Measurements from ENCODE around the gene IL17REL. TPM values are rescaled to one million over a fixed set of nuclear protein-coding genes. Genes with fewer than 3 reads are reported as not detected.

IL17REL gene
- total and polyA plus RNA-seq, 10 of the 15 experiments (the other 5 are each of a cell fraction or from before 2014, with no cell fraction given), result 0.03 TPM; not detected in 9

DNA sequence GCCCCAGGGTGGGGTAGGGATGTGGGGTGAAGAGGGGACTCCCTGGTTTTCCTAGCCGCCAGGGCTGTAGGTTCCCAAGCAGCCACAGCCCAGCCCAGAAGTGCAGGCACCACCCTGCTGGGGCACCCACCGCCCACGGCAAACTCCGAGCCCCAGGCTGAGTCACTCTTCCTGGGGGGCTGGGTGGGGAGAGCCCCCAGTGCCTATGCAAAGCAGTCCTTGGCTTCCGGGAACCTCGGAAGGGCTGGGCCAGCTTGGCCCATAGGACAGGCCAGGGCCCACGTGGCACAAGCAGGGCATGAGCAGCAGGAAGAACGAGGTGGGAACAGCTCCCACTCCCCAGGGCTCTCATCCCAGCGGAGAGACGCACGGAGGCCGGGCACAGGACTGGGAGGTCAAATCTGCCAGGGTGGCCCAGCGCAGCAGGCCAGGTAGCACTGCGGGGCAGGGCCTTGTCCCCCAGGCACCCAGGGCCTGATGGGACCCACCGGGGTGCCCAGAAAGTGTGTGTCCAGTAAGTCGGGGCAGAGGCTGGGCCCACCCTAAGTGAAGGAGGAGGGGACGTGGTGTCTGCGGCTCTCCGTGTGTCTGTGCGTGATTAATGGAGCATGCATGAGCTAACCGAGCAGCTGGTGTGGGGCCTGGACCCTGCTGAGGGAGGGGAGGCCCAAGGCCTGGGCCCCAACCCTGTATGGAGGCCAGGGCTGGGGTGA, 4.6 kb upstream of the IL17REL start (continued):
- TF ChIP-seq, protein P1, sequence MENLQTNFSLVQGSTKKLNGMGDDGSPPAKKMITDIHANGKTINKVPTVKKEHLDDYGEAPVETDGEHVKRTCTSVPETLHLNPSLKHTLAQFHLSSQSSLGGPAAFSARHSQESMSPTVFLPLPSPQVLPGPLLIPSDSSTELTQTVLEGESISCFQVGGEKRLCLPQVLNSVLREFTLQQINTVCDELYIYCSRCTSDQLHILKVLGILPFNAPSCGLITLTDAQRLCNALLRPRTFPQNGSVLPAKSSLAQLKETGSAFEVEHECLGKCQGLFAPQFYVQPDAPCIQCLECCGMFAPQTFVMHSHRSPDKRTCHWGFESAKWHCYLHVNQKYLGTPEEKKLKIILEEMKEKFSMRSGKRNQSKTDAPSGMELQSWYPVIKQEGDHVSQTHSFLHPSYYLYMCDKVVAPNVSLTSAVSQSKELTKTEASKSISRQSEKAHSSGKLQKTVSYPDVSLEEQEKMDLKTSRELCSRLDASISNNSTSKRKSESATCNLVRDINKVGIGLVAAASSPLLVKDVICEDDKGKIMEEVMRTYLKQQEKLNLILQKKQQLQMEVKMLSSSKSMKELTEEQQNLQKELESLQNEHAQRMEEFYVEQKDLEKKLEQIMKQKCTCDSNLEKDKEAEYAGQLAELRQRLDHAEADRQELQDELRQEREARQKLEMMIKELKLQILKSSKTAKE (IDR thresholded peaks at IDR 0.05; ENCODE audit: low read depth, poor library complexity, severe bottlenecking), result no peak
- TF ChIP-seq ZNF274 (IDR thresholded peaks at IDR 0.05; ENCODE audit: insufficient read depth, insufficient read length) (no peak), KDM1A (IDR thresholded peaks at IDR 0.05; ENCODE audit: borderline replicate concordance) (no peak), JUND (IDR thresholded peaks at IDR 0.05; ENCODE audit: low read depth, low read length) (peak; percentile 50; the same call in 1 of the 2 replicates), YBX1 (IDR thresholded peaks at IDR 0.05) (no peak), TCF12 (IDR thresholded peaks at IDR 0.05; ENCODE audit: low read depth, low read length) (peak; percentile 85), TCF3 (IDR thresholded peaks at IDR 0.05; ENCODE audit: borderline replicate concordance, insufficient read depth, low read depth, low read length) (0 out of 2 replicates have a peak, but pooled peaks have one; percentile 49), ESRRA (IDR thresholded peaks at IDR 0.05; ENCODE audit: low read length) (no peak)

DNA sequence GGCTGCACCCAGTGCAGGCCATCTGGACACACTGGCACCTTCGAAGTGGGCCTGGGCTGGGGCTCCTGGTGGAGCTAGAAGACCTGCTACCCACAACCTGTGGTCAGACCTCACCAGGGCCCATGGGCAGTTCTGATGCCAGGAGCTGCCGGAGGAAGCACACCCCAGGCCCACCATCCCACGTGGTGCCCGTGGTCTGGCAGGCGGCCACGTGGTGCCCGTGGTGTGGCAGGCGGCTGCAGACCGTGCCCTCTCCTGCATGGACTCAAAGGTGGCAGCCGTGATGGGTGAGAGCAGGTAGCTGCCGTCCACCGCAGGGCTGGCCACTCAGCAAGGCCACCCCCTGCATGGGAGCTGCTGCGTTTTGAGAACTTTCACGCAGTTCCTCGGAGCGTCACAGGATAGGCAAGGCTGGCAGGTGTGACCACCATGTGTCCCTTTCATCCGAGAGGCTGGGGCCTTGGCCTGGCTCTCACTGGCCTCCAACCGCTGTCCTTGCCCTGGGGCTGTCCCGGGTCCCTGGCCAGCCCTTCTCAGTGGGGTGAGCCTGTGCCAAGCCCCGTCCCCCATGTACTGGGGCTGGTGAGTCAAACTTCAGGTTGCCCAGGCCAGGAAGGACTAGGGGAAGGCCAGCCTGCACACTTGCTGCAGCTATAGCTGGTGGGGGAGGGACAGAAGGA, 3.9 kb upstream of the IL17REL start:
- Histone ChIP-seq H3K4me3 (no peak overlapping the region), H3K4me1 (ENCODE audit: control insufficient read depth, insufficient read depth, low read length) (peaks cover 31% of the 10 kb centered on the region), H3K9me3 (replicated peaks; ENCODE audit: control insufficient read depth, insufficient read depth, low read length) (no peaks in the 10 kb centered on the region; the same call in 2 of the 3 replicates), H4K20me1 (ENCODE audit: control insufficient read depth, insufficient read depth) (no peaks in the 10 kb centered on the region), H3K27me3 (replicated peaks in 1 of 2; ENCODE audit: control insufficient read depth in 2 of 2, insufficient read depth in 2 of 2, low read length in 1 of 2) (no peaks in the 10 kb centered on the region; a peak in 1 of 4 replicates), H2AFZ (ENCODE audit: control insufficient read depth, low read depth, low read length) (peak overlapping the region; percentile 51), H3K4me2 (ENCODE audit: control insufficient read depth, insufficient read depth) (peak overlapping the region; percentile 40), H3K9ac (ENCODE audit: control insufficient read depth, insufficient read depth, low read length) (no peak overlapping the region; the same call in 1 of the 2 replicates), H3K79me2 (ENCODE audit: control insufficient read depth, insufficient read depth, low read length) (no peaks in the 10 kb centered on the region), H3K36me3 (ENCODE audit: control insufficient read depth in 2 of 2, insufficient read depth in 2 of 2, low read length in 1 of 2) (no peaks in the 10 kb centered on the region), H3K27ac (ENCODE audit: control insufficient read depth, insufficient read depth) (no peak overlapping the region)
- ATAC-seq, result no peak
- no peak for DNase-seq (ENCODE audit: low read depth, low spot score)
- intact Hi-C loops (cut with micrococcal nuclease; ENCODE audit: unreplicated experiment) (loop anchor here (5.0 kb wide), 1 partner anchor 84 kb away; no protein-coding TSS in a partner anchor), in situ Hi-C loops (cut with MboI) (no loop called here)
- ChIA-PET POLR2A (interaction anchor here (0.6 to 1.4 kb wide), 3 partner anchors 9 to 100 kb away, joined by 3 to 4 read pairs (median 3); no protein-coding TSS in a partner anchor), SMC1A (ENCODE audit: uncharacterized antibody, unreplicated experiment) (interaction anchor here (1.0 kb wide), 1 partner anchor 11 kb away, joined by 4 read pairs; no protein-coding TSS in a partner anchor), CTCF (interaction anchor here (0.6 to 2.7 kb wide), 4 partner anchors 14 to 91 kb away, joined by 3 to 18 read pairs (median 3); no protein-coding TSS in a partner anchor), RAD21 (ENCODE audit: unreplicated experiment) (no interaction called here)
- 46% methylated on average over 20 of the region's 20 CpGs for whole genome bisulfite sequencing (ENCODE audit: insufficient coverage, insufficient replicate concordance, low lambda C conversion rate, missing lambda C conversion rate)
- TF ChIP-seq RUNX3 (IDR thresholded peaks at IDR 0.05; ENCODE audit: low read length) (peak; percentile 6; the same call in 1 of the 2 replicates), TCF3 (IDR thresholded peaks at IDR 0.05; ENCODE audit: borderline replicate concordance, insufficient read depth, low read depth, low read length) (no peak), SMARCA5 (IDR thresholded peaks at IDR 0.05) (peak; percentile 47; the same call in 1 of the 2 replicates)
- no TSS peak for BruUV-seq (replicated peaks)
- no peak for FAIRE-seq
